Spleen (tissue), 13 donors: ENCODE results near the gene CHN1. TPM values are rescaled to one million over a fixed set of nuclear protein-coding genes. Genes with fewer than 3 reads are reported as not detected.

Source experiments
- DNase-seq: peaks from one replicate; pipeline ENCODE4 v3.0.0-alpha.2; 2020
- H3K27ac ChIP-seq, 8 donors: fragments of 200-600 bp; sonication (generic) in 7 of 8; 1 replicate in 4 of 8; 2 replicates in 4 of 8; pipeline versions ENCODE4 v1.5.0 to v1.8.0; 2016 to 2021; ENCODE audit warnings: inconsistent platforms in 4 of 8, mild to moderate bottlenecking in 4 of 8, moderate library complexity in 1 of 8
- H3K27me3 ChIP-seq, 7 donors: fragments of 200-600 bp; sonication (generic) in 6 of 7; replicated peaks in 1 of 7; 1 replicate in 4 of 7; 2 replicates in 3 of 7; pipeline versions ENCODE4 v1.5.0 to v1.8.0; 2016 to 2021; ENCODE audit warnings: inconsistent platforms in 3 of 7, mild to moderate bottlenecking in 1 of 7
- H3K36me3 ChIP-seq, 6 donors: fragments of 200-600 bp; sonication (generic) in 5 of 6; 1 replicate in 4 of 6; 2 replicates in 2 of 6; pipeline versions ENCODE4 v1.5.0 to v1.8.0; 2016 to 2021; ENCODE audit warnings: inconsistent platforms in 2 of 6
- H3K4me1 ChIP-seq, 6 donors: fragments of 200-600 bp; sonication (generic) in 5 of 6; 1 replicate in 3 of 6; 2 replicates in 3 of 6; pipeline versions ENCODE4 v1.5.0 to v1.8.0; 2016 to 2021; ENCODE audit warnings: inconsistent platforms in 3 of 6
- H3K4me3 ChIP-seq, 8 donors: fragments of 200-600 bp; sonication (generic) in 7 of 8; 1 replicate in 4 of 8; 2 replicates in 4 of 8; pipeline versions ENCODE4 v1.5.0 to v1.8.0; 2016 to 2021; ENCODE audit warnings: inconsistent platforms in 4 of 8, mild to moderate bottlenecking in 4 of 8, moderate library complexity in 2 of 8
- H3K9me3 ChIP-seq, 8 donors: fragments of 200-600 bp; sonication (generic) in 7 of 8; 1 replicate in 4 of 8; 2 replicates in 4 of 8; pipeline versions ENCODE4 v1.5.0 to v1.8.0; 2016 to 2021; ENCODE audit warnings: inconsistent platforms in 4 of 8
- CTCF ChIP-seq, 11 experiments: fragments of 200-600 bp in 7 of 11; fragments of 450-650 bp in 4 of 11; sonication (generic) in 4 of 11; IDR thresholded peaks in 8 of 11; conservative IDR thresholded peaks in 3 of 11; 1 replicate in 7 of 11; 2 replicates in 4 of 11; pipeline versions ENCODE4 v1.4.0 to v1.8.0; 2016 to 2021; ENCODE audit warnings: antibody characterized with exemption in 11 of 11, inconsistent platforms in 4 of 11, mild to moderate bottlenecking in 1 of 11
- POLR2A ChIP-seq, 3 donors: fragments of 450-650 bp; IDR thresholded peaks; one replicate each; pipeline ENCODE4 v1.5.1; 2017; ENCODE audit warnings: antibody characterized with exemption in 3 of 3, mild to moderate bottlenecking in 1 of 3
- POLR2AphosphoS5 ChIP-seq, 3 donors: sonication (generic); formaldehyde crosslinking; IDR thresholded peaks; one replicate each; pipeline ENCODE4 v1.5.1; 2017; ENCODE audit warnings: antibody characterized with exemption in 3 of 3
- WGBS, 5 donors: extraction: QIAGEN DNeasy Blood & Tissue Kit in 3 of 5; methylation state at CpG; one replicate each; pipeline versions ENCODE4 v1.1.5 to v1.1.7; 2013 to 2018; 5-methylcytosine and 5-hydroxymethylcytosine counted together
- intact Hi-C: fragments of 100-400 bp; cut with DNase I; formaldehyde crosslinking; loops from one replicate; pipeline ENCODE4 v1.15.0; 2023; ENCODE audit warnings: low total_unique reads
- long read RNA-seq, 2 donors: transcript quantifications; one replicate each; lab custom pipeline, GENCODE V29; 2026
- polyA plus RNA-seq, 3 donors: library from polyadenylated mRNA; stranded (reverse); fragments of 200-250 nt; gene quantifications; one replicate each; pipeline ENCODE4 v1.2.1, GENCODE V29; 2013
- total RNA-seq, 7 donors: library from RNA; depleted of rRNA in 3 of 7; stranded (reverse); fragments of >200 nt in 3 of 7; fragmentation: NEBNext Ultra II Directional in 4 of 7; extraction: Animal tissue kit (Norgen Biotek cat#: 25700) in 4 of 7; gene quantifications; one replicate each; pipeline versions ENCODE4 v1.1.0 to v1.2.1, GENCODE V29; 2016 to 2021
- donor health status: healthy with polysubstance abuse.
- donor health status: DM: no; HTN: no; CAD: no; lungs with moderate emphysema.
- donor health status: DM: no; HTN: no; CAD: no.
- donor health status: Bipolar disorder and iron deficiency.
- donor health status: healthy.
- donor health status: DM: no; HTN: no; CAD: no.
- donor health status: DM: yes; HTN: yes; CAD: no.

The CHN1 gene, protein sequence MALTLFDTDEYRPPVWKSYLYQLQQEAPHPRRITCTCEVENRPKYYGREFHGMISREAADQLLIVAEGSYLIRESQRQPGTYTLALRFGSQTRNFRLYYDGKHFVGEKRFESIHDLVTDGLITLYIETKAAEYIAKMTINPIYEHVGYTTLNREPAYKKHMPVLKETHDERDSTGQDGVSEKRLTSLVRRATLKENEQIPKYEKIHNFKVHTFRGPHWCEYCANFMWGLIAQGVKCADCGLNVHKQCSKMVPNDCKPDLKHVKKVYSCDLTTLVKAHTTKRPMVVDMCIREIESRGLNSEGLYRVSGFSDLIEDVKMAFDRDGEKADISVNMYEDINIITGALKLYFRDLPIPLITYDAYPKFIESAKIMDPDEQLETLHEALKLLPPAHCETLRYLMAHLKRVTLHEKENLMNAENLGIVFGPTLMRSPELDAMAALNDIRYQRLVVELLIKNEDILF
- total RNA-seq (10 to 100 TPM in 4 of 7 donors, 1 to 10 TPM in 3; 5.4 to 14.6 (median 10.5) TPM), polyA plus RNA-seq (10 to 100 TPM in 1 of 3 donors, 1 to 10 TPM in 2; 7.0 to 12.4 (median 8.2) TPM)
- long read RNA-seq, donor 1 = 0 reads
- long read RNA-seq, donor 2, partial matches to known transcripts = 0 of 1 reads
- long read RNA-seq, donor 2, other reads (novel, unspliced or antisense) = 0 of 1 reads

GRCh38 chr2:175004980-175005732 is at the start of gene CHN1:
CHN1 (minus strand) TSS chr2:175005381; CDS start chr2:175004912, 469 bp downstream.
- Histone ChIP-seq H3K27me3 (peaks cover 0 to 76% (median 20%) of the 10 kb centered on the region in 7 donors), H3K9me3 (no peaks in the 10 kb centered on the region), H3K27ac (peak within 1 kb of the TSS in 7 of 8 donors; percentile 59 to 86 (median 79)), H3K4me1 (peaks cover 0 to 26% (median 14%) of the 10 kb centered on the region in 6 donors), H3K4me3 (peak within 1 kb of the TSS; percentile 61 to 79 (median 74)), H3K36me3 (no peaks in the 10 kb centered on the region)
- TF ChIP-seq POLR2A (IDR thresholded peaks at IDR 0.05) (no peak), CTCF (IDR thresholded peaks at IDR 0.05 in 8 of 11, conservative IDR thresholded peaks at IDR 0.05 in 3 of 11) (peak in 2 of 11 experiments; percentile 6 to 7), POLR2AphosphoS5 (IDR thresholded peaks at IDR 0.05) (peak; percentile 29 to 76 (median 74))
- intact Hi-C loops = no loop called here
- peak; percentile 89 for DNase-seq
- 0 to 1% (median 0%) methylated on average over 43 to 89 of the region's 89 CpGs for WGBS, 5 donors

DNA sequence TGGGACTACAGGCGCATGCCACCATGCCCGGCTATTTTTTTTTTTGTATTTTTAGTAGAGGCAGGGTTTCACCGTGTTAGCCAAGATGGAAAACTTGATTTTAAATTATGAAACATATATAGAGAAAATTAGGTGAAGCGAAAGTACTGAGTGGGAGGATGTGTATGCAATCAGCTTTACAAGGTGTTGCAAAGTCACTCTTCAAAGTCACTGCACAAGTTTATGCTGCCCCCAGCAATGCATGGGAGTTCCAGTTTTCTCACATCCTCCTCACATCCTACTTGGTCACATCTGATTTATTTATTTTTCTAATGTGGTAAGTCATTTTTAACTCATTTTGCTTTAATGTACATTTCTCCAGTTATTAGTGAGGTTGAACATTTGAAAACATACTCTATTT is 49.2 kb upstream of the CHN1 start:
- peaks cover 0 to 13% (median 2%) of the 10 kb centered on the region in 6 donors for H3K36me3 ChIP-seq
- no peaks in the 10 kb centered on the region for H3K4me1 ChIP-seq
- TF ChIP-seq POLR2A (IDR thresholded peaks at IDR 0.05) (no peak), POLR2AphosphoS5 (IDR thresholded peaks at IDR 0.05) (no peak), CTCF (IDR thresholded peaks at IDR 0.05 in 8 of 11, conservative IDR thresholded peaks at IDR 0.05 in 3 of 11) (no peak)
- no peaks in the 10 kb centered on the region for H3K9me3 ChIP-seq
- H3K27ac ChIP-seq = no peak overlapping the region
- H3K27me3 ChIP-seq = no peaks in the 10 kb centered on the region
- intact Hi-C loops = no loop called here
- WGBS, 5 donors = 75 to 86% (median 76%) methylated on average over 4 of the region's 4 CpGs
- H3K4me3 ChIP-seq = no peak overlapping the region
- no peak for DNase-seq

- intact Hi-C loops = no loop called here
- H3K27ac ChIP-seq = no peak overlapping the region
- no peak overlapping the region for H3K4me3 ChIP-seq
- no peaks in the 10 kb centered on the region for H3K4me1 ChIP-seq
- DNase-seq = no peak
- TF ChIP-seq CTCF (IDR thresholded peaks at IDR 0.05 in 8 of 11, conservative IDR thresholded peaks at IDR 0.05 in 3 of 11) = no peak
- TF ChIP-seq POLR2AphosphoS5 (IDR thresholded peaks at IDR 0.05) = no peak
- no peak for TF ChIP-seq POLR2A (IDR thresholded peaks at IDR 0.05)
- no peaks in the 10 kb centered on the region for H3K9me3 ChIP-seq
- no peaks in the 10 kb centered on the region for H3K27me3 ChIP-seq
- H3K36me3 ChIP-seq = peaks cover 0 to 5% (median 0%) of the 10 kb centered on the region in 6 donors
These were observed 44.5 kb upstream of the CHN1 start for GRCh38 chr2:175049661-175050060.
